ENCODE data around the gene SYCP2. TPM values are rescaled to one million over a fixed set of nuclear protein-coding genes. Genes with fewer than 3 reads are reported as not detected.

SYCP2 gene
- total RNA-seq, 1 experiment from 2014 or later: 1.8 TPM

Other genes starting within 250 kb of the SYCP2 start
- 5.6 and 6.3 TPM in 2 replicates for gene PPP1R3D, start 6.7 kb upstream of the SYCP2 start, total RNA-seq (2014; rRNA removed)
- 6.3 and 7.2 TPM in 2 replicates for gene FAM217B, start 6.8 kb upstream of the SYCP2 start, total RNA-seq (2014; rRNA removed)
- gene CDH26, start 24.8 kb upstream of the SYCP2 start, total RNA-seq (2014; rRNA removed): 1.2 and 1.4 TPM in 2 replicates

Measured in PC-3 (cell line).